ENCODE results near the gene EFCAB8.

GRCh38 chr20:32837157-32837556 is 21.6 kb upstream of the EFCAB8 start:
- no peak for TF ChIP-seq POLR2A (IDR thresholded peaks at IDR 0.05)
- TF ChIP-seq CTCF (IDR thresholded peaks at IDR 0.05) = no peak
